A549 (cell line): ENCODE results near the gene ADGRG6. TPM values are rescaled to one million over a fixed set of nuclear protein-coding genes. Genes with fewer than 3 reads are reported as not detected.

ENCODE experiments used
- ATAC-seq, 2 experiments: fragments of 200-7000 bp in 1 of 2; fragments of >200 bp in 1 of 2; cut with Nextera tagmentation in 1 of 2; cut with Tn5 transposase in 1 of 2; 3 replicates each; pipeline versions ENCODE4 v1.8.0 to v1.9.1; 2018 to 2020; ENCODE audit warnings: mild to moderate bottlenecking in 1 of 2, moderate library complexity in 1 of 2
- CTCF ChIA-PET: fragments of 300-600 bp; sonication (Branson Sonifier 250); formaldehyde crosslinking; extraction: SDS; loops from one replicate; lab custom pipeline; 2021; ENCODE audit warnings: antibody characterized with exemption, inconsistent platforms; lab: Yijun Ruan, JAX
- POLR2A ChIA-PET: fragments of 350-600 bp; formaldehyde crosslinking; extraction: SDS; loops from one replicate; lab custom pipeline; 2021; ENCODE audit warnings: antibody characterized with exemption, inconsistent platforms; lab: Yijun Ruan, JAX
- DNase-seq, 2 experiments: peaks; one replicate each; pipeline versions ENCODE4 v3.0.0 to v3.0.0-alpha.2; 2011 to 2016; ENCODE audit warnings: low read depth in 1 of 2, low spot score in 1 of 2
- FAIRE-seq: peaks from 2 replicates; lab custom pipeline; 2011; peaks lifted over from hg19 to GRCh38; lab: Jason Lieb, UNC
- H3K27ac ChIP-seq, 2 experiments: fragments of >200 bp; sonication (Bioruptor Twin); formaldehyde crosslinking; 3 replicates each; pipeline ENCODE4 v1.5.1; 2016 to 2017
- H3K4me1 ChIP-seq: fragments of >200 bp; sonication (Bioruptor Twin); formaldehyde crosslinking; 3 replicates; pipeline ENCODE4 v1.6.1; 2016
- H3K4me2 ChIP-seq: fragments of >200 bp; sonication (Bioruptor Twin); formaldehyde crosslinking; 3 replicates; pipeline ENCODE4 v1.6.1; 2016
- H3K4me3 ChIP-seq: fragments of >200 bp; sonication (Bioruptor Twin); formaldehyde crosslinking; 3 replicates; pipeline ENCODE4 v1.5.1; 2016
- H3K9me3 ChIP-seq: fragments of >200 bp; sonication (Bioruptor Twin); formaldehyde crosslinking; 3 replicates; pipeline ENCODE4 v1.6.1; 2016
- ATOH8 ChIP-seq: fragments of 250-450 bp; sonication (Bioruptor Pico); IDR thresholded peaks from 2 replicates; pipeline ENCODE4 v1.5.0; 2020; ENCODE audit warnings: low read depth, mild to moderate bottlenecking, moderate library complexity
- BHLHE40 ChIP-seq: IDR thresholded peaks from 2 replicates; pipeline ENCODE4 v1.6.1; 2012; ENCODE audit warnings: low read depth, low read length, inconsistent platforms
- CBX8 ChIP-seq: fragments of 200-600 bp; sonication (generic); IDR thresholded peaks from 2 replicates; pipeline ENCODE4 v1.6.1; 2016
- CHD4 ChIP-seq: fragments of 200-600 bp; sonication (generic); IDR thresholded peaks from 2 replicates; pipeline ENCODE4 v1.6.1; 2016; ENCODE audit warnings: antibody characterized with exemption, mild to moderate bottlenecking, borderline replicate concordance
- EHF ChIP-seq: fragments of 250-450 bp; sonication (Bioruptor Pico); IDR thresholded peaks from 2 replicates; pipeline ENCODE4 v1.5.0; 2020; ENCODE audit warnings: mild to moderate bottlenecking
- EHMT2 ChIP-seq: fragments of 200-600 bp; sonication (generic); IDR thresholded peaks from 2 replicates; pipeline ENCODE4 v1.6.1; 2016; ENCODE audit warnings: antibody characterized with exemption, low read depth, mild to moderate bottlenecking, moderate library complexity
- FOSL2 ChIP-seq, 2 experiments: fragments of 450-650 bp in 1 of 2; fragments of >200 bp in 1 of 2; sonication (Bioruptor Twin) in 1 of 2; formaldehyde crosslinking; IDR thresholded peaks; 2 replicates each; pipeline versions ENCODE4 v1.5.0 to v1.6.1; 2016 to 2020; ENCODE audit warnings: mild to moderate bottlenecking in 1 of 2, moderate library complexity in 1 of 2
- HDAC2 ChIP-seq: fragments of 200-600 bp; sonication (generic); IDR thresholded peaks from 2 replicates; pipeline ENCODE4 v1.6.1; 2016
- HES2 ChIP-seq: fragments of >200 bp; sonication (Bioruptor Twin); formaldehyde crosslinking; IDR thresholded peaks from 2 replicates; pipeline ENCODE4 v1.6.1; 2016
- HMGXB4 ChIP-seq: fragments of 250-450 bp; sonication (Bioruptor Pico); IDR thresholded peaks from 2 replicates; pipeline ENCODE4 v1.5.0; 2021; ENCODE audit warnings: mild to moderate bottlenecking, moderate library complexity, borderline replicate concordance
- HOXB13 ChIP-seq: fragments of 250-450 bp; sonication (Bioruptor Pico); IDR thresholded peaks from 2 replicates; pipeline ENCODE4 v1.5.0; 2020; ENCODE audit warnings: low read depth, mild to moderate bottlenecking, moderate library complexity
- JUN ChIP-seq, 2 experiments: fragments of >200 bp; sonication (Bioruptor Twin); formaldehyde crosslinking; IDR thresholded peaks; 2 replicates in 1 of 2; 3 replicates in 1 of 2; pipeline ENCODE4 v1.6.1; 2016 to 2017
- MAFK ChIP-seq: fragments of 450-650 bp; IDR thresholded peaks from 2 replicates; pipeline ENCODE4 v1.6.1; 2014; ENCODE audit not compliant: partially characterized antibody
- NPAS2 ChIP-seq: fragments of 250-450 bp; sonication (Bioruptor Pico); IDR thresholded peaks from 2 replicates; pipeline ENCODE4 v1.8.0; 2022; ENCODE audit warnings: mild to moderate bottlenecking, moderate library complexity, borderline replicate concordance
- PHF8 ChIP-seq: fragments of 200-600 bp; sonication (generic); IDR thresholded peaks from 2 replicates; pipeline ENCODE4 v1.6.1; 2016; ENCODE audit warnings: low read depth, mild to moderate bottlenecking, antibody characterized with exemption, moderate library complexity, borderline replicate concordance
- POLR2A ChIP-seq: IDR thresholded peaks from 2 replicates; pipeline ENCODE4 v1.6.1; 2012; ENCODE audit warnings: mild to moderate bottlenecking, low read length
- RARB ChIP-seq: fragments of 250-450 bp; sonication (Bioruptor Pico); IDR thresholded peaks from 2 replicates; pipeline ENCODE4 v1.8.0; 2021; ENCODE audit warnings: mild to moderate bottlenecking, moderate library complexity
- RCOR1 ChIP-seq: fragments of 150-350 bp; IDR thresholded peaks from 2 replicates; pipeline ENCODE4 v1.6.1; 2014; ENCODE audit warnings: antibody characterized with exemption, low read length, low read depth
- REST ChIP-seq: fragments of 200-600 bp; sonication (generic); IDR thresholded peaks from 2 replicates; pipeline ENCODE4 v1.6.1; 2016; ENCODE audit warnings: antibody characterized with exemption, mild to moderate bottlenecking, moderate library complexity
- RNF2 ChIP-seq: fragments of 200-600 bp; sonication (generic); IDR thresholded peaks from 2 replicates; pipeline ENCODE4 v1.6.1; 2016; ENCODE audit warnings: low read depth, mild to moderate bottlenecking, antibody characterized with exemption, moderate library complexity, borderline replicate concordance
- SMC3 ChIP-seq: fragments of >200 bp; sonication (Bioruptor Twin); formaldehyde crosslinking; IDR thresholded peaks from 3 replicates; pipeline ENCODE4 v1.6.1; 2018; ENCODE audit warnings: inconsistent platforms
- USF2 ChIP-seq: fragments of 450-650 bp; IDR thresholded peaks from 2 replicates; pipeline ENCODE4 v1.6.1; 2014; ENCODE audit warnings: antibody characterized with exemption
- ZNF302 ChIP-seq: fragments of 250-450 bp; sonication (Bioruptor Pico); IDR thresholded peaks from 2 replicates; pipeline ENCODE4 v1.9.0; 2021; ENCODE audit warnings: inconsistent platforms, mild to moderate bottlenecking, moderate library complexity
- WGBS: methylation state at CpG from one replicate; pipeline ENCODE4 v1.1.6; 2017; ENCODE audit errors: missing lambda C conversion rate; 5-methylcytosine and 5-hydroxymethylcytosine counted together
- polyA plus RNA-seq, 4 experiments: library from polyadenylated mRNA; depleted of rRNA in 3 of 4; stranded (reverse); fragments of >200 nt; fragmentation: RNase III in 1 of 4; extraction: RNeasy Plus Mini Kit Qiagen cat#74134 plus additional on column Dnase treatment in 1 of 4; gene quantifications; 2 replicates in 3 of 4; 3 replicates in 1 of 4; pipeline ENCODE4 v1.2.3, GENCODE V29; 2011 to 2017
- TF ChIP-seq, protein P1 (sequence below): IDR thresholded peaks from 2 replicates; pipeline ENCODE4 v1.6.1; 2012

ADGRG6 gene
- polyA plus RNA-seq, 2 of the 4 experiments (the other 2 are of a cell fraction) = 55.4 to 181 TPM

DNA sequence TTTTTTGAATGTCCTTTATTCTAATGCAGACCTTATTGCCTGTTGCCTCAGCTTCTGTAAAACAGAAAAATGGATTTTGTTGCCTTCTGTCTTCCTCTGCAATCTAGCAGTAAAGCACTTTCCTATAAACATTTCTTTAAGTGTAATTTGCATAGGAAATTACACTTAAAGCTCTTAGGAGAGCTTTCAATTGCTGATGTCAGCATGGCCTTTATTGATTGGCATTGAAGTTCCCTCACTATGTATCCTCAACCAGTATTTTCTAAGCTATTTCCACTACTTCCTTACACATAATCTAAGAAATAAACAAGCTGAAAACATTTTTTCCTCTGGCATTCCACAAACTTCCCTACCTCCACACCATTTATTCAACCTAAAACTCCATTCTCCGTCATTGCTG, 22.3 kb downstream of the ADGRG6 start:
- H3K27ac ChIP-seq = peak overlapping the region; percentile 55 to 57; a peak in 4 of 6 replicates
- H3K4me2 ChIP-seq = peak overlapping the region; percentile 62
- no peak for FAIRE-seq
- ChIA-PET POLR2A (no interaction called here), CTCF (no interaction called here)
- H3K9me3 ChIP-seq = no peaks in the 10 kb centered on the region
- no peak overlapping the region for H3K4me3 ChIP-seq
- DNase-seq = no peak
- 88% methylated on average over 1 of the region's 1 CpG for whole genome bisulfite sequencing
- no peak for TF ChIP-seq FOSL2 (IDR thresholded peaks at IDR 0.05)
- TF ChIP-seq FOSL2 (CRISPR knock-in tag; IDR thresholded peaks at IDR 0.05) = no peak
- no peak for TF ChIP-seq NPAS2
- TF ChIP-seq MAFK = peak; percentile 46
- no peak for ATAC-seq
- H3K4me1 ChIP-seq = peaks cover 99% of the 10 kb centered on the region

- 44% methylated on average over 3 of the region's 3 CpGs for WGBS
- ATAC-seq = peak in 1 of 2 experiments; percentile 46; a peak in 2 of 6 replicates
- POLR2A ChIA-PET = interaction anchor here (0.9 kb wide), 1 partner anchor 9 kb away, joined by 3 read pairs; no protein-coding TSS in a partner anchor
- TF ChIP-seq POLR2A (no peak), RARB (CRISPR knock-in tag) (no peak), USF2 (no peak), CHD4 (no peak), ZNF302 (CRISPR knock-in tag) (no peak), RNF2 (no peak), HDAC2 (no peak), HOXB13 (CRISPR knock-in tag) (no peak), REST (no peak)
- TF ChIP-seq, all 56 proteins: peak for 0
- peaks cover 99% of the 10 kb centered on the region for H3K4me1 ChIP-seq
- FAIRE-seq (no peak), DNase-seq (no peak)
- peak overlapping the region; percentile 26 for H3K4me2 ChIP-seq
- no peaks in the 10 kb centered on the region for H3K9me3 ChIP-seq
- peak overlapping the region; percentile 46 to 75; a peak in 4 of 6 replicates for H3K27ac ChIP-seq
- no peak overlapping the region for H3K4me3 ChIP-seq
- CTCF ChIA-PET = interaction anchor here (1.2 kb wide), 1 partner anchor 8 kb away, joined by 3 read pairs; no protein-coding TSS in a partner anchor
These were observed 23.3 kb downstream of the ADGRG6 start for GRCh38 chr6:142325111-142325510.

DNA sequence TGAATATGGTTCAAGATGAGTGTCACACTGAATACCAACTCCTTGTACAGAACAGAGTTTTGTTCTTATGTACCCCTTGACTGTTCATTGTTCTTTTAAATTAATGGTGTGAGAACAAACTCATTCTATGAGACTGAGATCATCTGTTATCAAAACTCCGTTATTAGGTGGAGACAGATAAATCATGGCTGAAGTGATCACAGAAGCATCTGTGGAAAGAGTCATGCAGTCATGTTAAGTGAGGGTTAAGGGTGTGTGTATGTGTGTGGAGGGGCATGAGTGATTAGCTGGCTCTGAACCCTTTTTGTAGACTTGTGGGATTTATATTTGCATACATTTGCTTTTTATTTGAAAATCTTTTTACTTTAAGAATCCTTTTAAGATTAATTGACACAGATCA, 24.7 kb downstream of the ADGRG6 start:
- Histone ChIP-seq H3K9me3 (no peaks in the 10 kb centered on the region), H3K4me1 (peaks cover 99% of the 10 kb centered on the region), H3K27ac (peak overlapping the region; percentile 43 to 74; a peak in 3 of 6 replicates), H3K4me3 (no peak overlapping the region), H3K4me2 (peak overlapping the region; percentile 26)
- DNase-seq (no peak), ATAC-seq (no peak), FAIRE-seq (no peak)
- ChIA-PET POLR2A (no interaction called here), CTCF (interaction anchor here (1.4 kb wide), 1 partner anchor 10 kb away, joined by 4 read pairs; no protein-coding TSS in a partner anchor)
- WGBS = 33% methylated on average over 1 of the region's 1 CpG
- no peak for TF ChIP-seq PHF8
- no peak for TF ChIP-seq HDAC2
- no peak for TF ChIP-seq HMGXB4 (CRISPR knock-in tag)
- no peak for TF ChIP-seq SMC3
- no peak for TF ChIP-seq ATOH8 (CRISPR knock-in tag)
- no peak for TF ChIP-seq HES2
- no peak for TF ChIP-seq EHF
- no peak for TF ChIP-seq NPAS2
- no peak for TF ChIP-seq EHMT2
- TF ChIP-seq RCOR1 = no peak
- no peak for TF ChIP-seq CBX8
- TF ChIP-seq, protein P1, sequence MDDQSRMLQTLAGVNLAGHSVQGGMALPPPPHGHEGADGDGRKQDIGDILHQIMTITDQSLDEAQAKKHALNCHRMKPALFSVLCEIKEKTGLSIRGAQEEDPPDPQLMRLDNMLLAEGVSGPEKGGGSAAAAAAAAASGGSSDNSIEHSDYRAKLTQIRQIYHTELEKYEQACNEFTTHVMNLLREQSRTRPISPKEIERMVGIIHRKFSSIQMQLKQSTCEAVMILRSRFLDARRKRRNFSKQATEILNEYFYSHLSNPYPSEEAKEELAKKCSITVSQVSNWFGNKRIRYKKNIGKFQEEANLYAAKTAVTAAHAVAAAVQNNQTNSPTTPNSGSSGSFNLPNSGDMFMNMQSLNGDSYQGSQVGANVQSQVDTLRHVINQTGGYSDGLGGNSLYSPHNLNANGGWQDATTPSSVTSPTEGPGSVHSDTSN = no peak
- no peak for TF ChIP-seq BHLHE40
- no peak for TF ChIP-seq JUN (IDR thresholded peaks at IDR 0.05)
- TF ChIP-seq USF2 = no peak
